Right kidney (tissue), 9 donors: ENCODE results near the gene TM9SF1.

Experiments used
- DNase-seq: peaks from one replicate; pipeline ENCODE4 v3.0.0-alpha.2; 2016
- long read RNA-seq, 8 donors: transcript quantifications; one replicate each; lab custom pipeline, GENCODE V29; 2026

Gene TM9SF1
- long read RNA-seq, donor 1, transcript TM9SF1-201 (6 exons, 2,452 nt), result major isoform, 23 of 33 reads
- long read RNA-seq, donor 1, partial matches to known transcripts, result 5 of 33 reads
- long read RNA-seq, donor 1, other reads (novel, unspliced or antisense), result 0 of 33 reads
- long read RNA-seq, donor 2, transcript TM9SF1-201 (6 exons, 2,452 nt), result major isoform, 18 of 19 reads
- long read RNA-seq, donor 2, partial matches to known transcripts, result 0 of 19 reads
- long read RNA-seq, donor 2, other reads (novel, unspliced or antisense), result 0 of 19 reads
- long read RNA-seq, donor 3, transcript TM9SF1-201 (6 exons, 2,452 nt), result major isoform, 7 of 13 reads
- long read RNA-seq, donor 3, partial matches to known transcripts, result 5 of 13 reads
- long read RNA-seq, donor 3, other reads (novel, unspliced or antisense), result 0 of 13 reads
- long read RNA-seq, donor 4, transcript TM9SF1-201 (6 exons, 2,452 nt), result major isoform, 11 of 18 reads
- long read RNA-seq, donor 4, partial matches to known transcripts, result 6 of 18 reads
- long read RNA-seq, donor 4, other reads (novel, unspliced or antisense), result 0 of 18 reads
- long read RNA-seq, donor 5, transcript TM9SF1-201 (6 exons, 2,452 nt), result major isoform, 15 of 81 reads
- long read RNA-seq, donor 5, partial matches to known transcripts, result 64 of 81 reads
- long read RNA-seq, donor 5, other reads (novel, unspliced or antisense), result 0 of 81 reads
- long read RNA-seq, donor 6, transcript TM9SF1-201 (6 exons, 2,452 nt), result major isoform, 10 of 17 reads
- long read RNA-seq, donor 6, partial matches to known transcripts, result 6 of 17 reads
- long read RNA-seq, donor 6, other reads (novel, unspliced or antisense), result 0 of 17 reads
- long read RNA-seq, donor 7, result 0 reads
- long read RNA-seq, donor 8, transcript TM9SF1-201 (6 exons, 2,452 nt), result major isoform, 10 of 17 reads
- long read RNA-seq, donor 8, partial matches to known transcripts, result 5 of 17 reads
- long read RNA-seq, donor 8, other reads (novel, unspliced or antisense), result 0 of 17 reads

- peak; percentile 97 for DNase-seq
Observed at GRCh38 chr14:24195186-24196070, at the start of gene TM9SF1. Gene TM9SF1, minus strand, starts transcription at chr14:24195441. Its CDS starts 422 bp downstream, at chr14:24195019.

DNA sequence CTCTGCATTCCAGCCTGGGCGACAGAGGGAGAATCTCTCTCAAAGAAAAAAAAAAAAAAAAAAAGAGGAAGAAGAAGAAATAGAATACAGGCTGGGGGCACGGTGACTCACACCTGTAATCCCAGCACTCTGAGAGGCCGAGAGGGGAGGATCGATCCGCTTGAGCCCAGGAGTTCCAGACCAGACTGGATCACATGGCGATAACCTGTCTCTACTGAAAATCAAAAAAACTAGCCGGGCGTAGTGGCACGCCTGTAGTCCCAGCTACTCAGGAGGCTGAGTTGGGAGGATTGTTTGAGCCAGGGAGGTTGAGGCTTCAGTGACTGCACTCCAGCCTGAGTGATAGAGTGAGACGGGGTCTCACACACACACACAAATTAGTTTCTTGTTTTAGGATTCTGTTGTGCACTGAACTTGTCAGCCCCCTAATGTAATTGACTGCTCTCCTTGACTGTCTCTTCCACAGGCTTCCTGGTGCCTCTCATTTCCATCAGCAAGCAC, 48.1 kb upstream of the TM9SF1 start:
- DNase-seq, result no peak

DNA sequence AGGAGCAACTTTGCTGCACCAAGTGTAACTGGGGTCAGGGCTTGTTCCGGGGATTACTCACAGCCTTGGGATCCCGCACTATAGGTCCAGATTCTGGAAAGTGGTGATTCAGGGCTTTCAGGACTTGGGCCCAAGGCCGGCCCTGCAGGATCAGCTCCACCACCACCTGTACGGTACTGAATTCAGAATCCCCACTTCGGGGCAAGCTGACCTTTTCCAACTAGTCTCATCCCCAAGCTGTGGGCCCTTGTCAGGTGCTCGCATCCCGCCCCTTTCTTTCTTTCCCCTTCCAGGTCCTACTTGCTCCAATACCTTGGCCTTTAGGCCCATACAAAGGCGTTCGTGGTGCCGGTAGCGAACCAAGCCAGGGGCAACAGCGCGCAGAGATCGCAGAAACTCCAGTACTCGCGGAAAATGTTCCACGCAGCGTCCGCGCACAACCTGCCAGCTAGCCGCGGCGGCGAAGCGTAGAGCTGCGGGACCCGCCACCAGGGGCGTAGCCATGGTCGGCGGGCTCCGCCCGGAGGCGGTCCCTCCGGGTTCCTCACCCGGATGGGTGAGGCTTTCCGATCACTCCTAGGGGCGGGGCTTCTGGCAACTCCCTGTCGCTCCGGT, 46.7 kb upstream of the TM9SF1 start:
- no peak for DNase-seq

GRCh38 chr14:24240110-24240918, 45.1 kb upstream of the TM9SF1 start:
- DNase-seq, result no peak

DNA sequence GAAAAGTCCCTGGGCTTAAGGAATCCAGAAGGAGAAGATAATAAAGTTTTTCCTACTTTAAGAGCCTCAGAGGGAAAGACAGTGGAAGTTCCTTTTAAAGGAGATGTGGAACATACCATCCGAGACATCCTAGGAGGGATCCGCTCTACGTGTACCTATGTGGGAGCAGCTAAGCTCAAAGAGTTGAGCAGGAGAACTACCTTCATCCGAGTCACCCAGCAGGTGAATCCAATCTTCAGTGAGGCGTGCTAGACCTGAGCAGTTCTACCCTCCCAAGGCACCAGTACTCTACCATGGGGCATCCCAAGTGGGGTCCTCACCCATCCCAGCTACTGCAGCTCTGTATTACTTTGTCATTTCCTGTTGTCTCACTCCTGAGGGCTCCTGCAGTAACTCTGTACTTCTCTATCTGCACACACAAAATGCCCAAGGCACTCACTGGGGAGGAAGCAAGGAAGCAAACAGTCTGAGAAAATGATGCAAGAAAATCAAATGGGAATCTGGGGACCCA, 43.3 kb upstream of the TM9SF1 start:
- DNase-seq, result no peak

DNA sequence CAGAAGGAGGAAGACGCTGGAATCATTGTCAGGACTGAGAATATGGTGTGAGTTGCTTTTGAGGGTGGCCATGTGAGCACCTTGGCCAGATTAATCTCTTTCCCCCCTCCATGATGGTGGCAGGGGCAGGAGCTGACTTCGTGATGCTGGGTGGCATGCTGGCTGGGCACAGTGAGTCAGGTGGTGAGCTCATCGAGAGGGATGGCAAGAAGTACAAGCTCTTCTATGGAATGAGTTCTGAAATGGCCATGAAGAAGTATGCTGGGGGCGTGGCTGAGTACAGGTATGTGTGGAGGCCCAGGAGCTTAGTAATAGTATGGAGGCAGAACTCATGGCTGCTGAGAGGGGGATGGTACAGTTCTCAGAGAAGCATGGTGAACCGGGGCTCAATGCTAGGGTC, 42.9 kb upstream of the TM9SF1 start:
- DNase-seq, result no peak

GRCh38 chr14:24237463-24237955, 42.3 kb upstream of the TM9SF1 start:
- DNase-seq, result no peak

GRCh38 chr14:24236689-24237462, 41.6 kb upstream of the TM9SF1 start:
- DNase-seq, result no peak

DNA sequence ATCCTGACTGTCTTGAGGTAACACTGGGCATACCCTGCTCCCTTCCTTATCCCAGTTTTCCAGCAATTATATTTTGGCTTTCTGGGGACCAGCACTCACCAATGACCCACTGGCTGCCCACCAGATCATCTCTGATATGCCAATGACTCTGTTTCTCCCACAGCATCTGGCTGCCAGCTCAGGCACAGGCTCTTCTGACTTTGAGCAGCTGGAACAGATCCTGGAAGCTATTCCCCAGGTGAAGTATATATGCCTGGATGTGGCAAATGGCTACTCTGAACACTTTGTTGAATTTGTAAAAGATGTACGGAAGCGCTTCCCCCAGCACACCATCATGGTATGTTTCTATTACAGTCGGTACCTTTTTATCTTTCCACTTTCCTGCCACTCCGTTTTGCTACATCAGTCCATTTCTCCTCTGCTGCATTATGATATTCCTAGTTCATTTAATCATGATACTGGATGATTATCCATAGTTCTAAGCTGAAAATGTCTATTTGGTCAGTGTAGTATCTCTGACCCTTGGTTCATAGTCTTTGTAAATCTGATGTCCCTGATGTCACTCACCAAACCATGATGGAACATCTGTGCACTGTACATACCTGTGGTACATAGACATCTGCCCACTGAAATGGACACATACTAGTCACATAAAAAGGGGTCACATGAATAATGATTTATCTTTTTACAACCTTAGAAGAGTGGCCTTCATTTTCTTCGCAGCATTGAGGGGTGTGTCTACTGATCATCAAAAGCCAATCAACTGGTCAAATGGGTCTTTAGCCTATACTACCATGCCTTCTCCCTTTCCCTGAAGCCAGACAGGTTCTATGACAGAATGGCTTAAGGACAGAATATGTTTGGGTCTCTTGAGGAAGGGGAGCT, 40.8 kb upstream of the TM9SF1 start:
- DNase-seq, result no peak

- DNase-seq, result no peak
Observed at GRCh38 chr14:24234095-24235005, 39.1 kb upstream of the TM9SF1 start.

- DNase-seq, result no peak
Observed at GRCh38 chr14:24233538-24233866, 38.3 kb upstream of the TM9SF1 start.

- DNase-seq, result no peak
Observed at GRCh38 chr14:24232645-24233537, 37.6 kb upstream of the TM9SF1 start, which contains the start of gene GMPR2. Gene GMPR2, plus strand, starts transcription at chr14:24232929. Its CDS starts 325 bp downstream, at chr14:24233254.

DNA sequence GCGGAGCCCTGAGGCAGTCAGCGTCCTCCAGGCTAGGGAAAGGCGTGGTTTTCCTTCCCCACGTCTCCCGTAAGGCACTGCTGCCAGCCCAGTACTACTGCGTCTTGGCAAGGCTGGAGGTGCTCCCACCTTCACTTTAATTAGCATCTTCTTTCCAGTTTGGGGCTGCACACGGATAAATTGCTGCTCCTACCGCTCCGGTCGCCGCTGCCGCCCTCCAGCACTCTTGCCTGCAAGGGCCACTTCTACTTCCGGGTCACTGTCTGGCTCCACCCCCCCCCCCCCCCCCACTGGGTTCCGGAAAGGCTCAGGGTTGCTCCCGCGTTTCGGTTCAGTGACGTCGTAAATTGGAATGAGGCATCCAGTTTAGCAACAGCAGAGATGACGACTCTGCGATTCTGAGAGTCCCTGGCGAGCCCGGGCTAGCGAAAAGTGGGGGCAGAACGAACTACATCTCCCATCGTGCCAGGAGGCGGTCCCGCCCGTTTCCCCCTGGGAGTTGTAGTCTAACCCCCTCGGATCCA, 36.9 kb upstream of the TM9SF1 start, which contains the start of gene NEDD8:
TSS of gene NEDD8 (minus strand) at position 247 of the 524 bp plus-strand sequence. CDS start at position 147, 100 bp downstream.
- DNase-seq, result peak; percentile 97

DNA sequence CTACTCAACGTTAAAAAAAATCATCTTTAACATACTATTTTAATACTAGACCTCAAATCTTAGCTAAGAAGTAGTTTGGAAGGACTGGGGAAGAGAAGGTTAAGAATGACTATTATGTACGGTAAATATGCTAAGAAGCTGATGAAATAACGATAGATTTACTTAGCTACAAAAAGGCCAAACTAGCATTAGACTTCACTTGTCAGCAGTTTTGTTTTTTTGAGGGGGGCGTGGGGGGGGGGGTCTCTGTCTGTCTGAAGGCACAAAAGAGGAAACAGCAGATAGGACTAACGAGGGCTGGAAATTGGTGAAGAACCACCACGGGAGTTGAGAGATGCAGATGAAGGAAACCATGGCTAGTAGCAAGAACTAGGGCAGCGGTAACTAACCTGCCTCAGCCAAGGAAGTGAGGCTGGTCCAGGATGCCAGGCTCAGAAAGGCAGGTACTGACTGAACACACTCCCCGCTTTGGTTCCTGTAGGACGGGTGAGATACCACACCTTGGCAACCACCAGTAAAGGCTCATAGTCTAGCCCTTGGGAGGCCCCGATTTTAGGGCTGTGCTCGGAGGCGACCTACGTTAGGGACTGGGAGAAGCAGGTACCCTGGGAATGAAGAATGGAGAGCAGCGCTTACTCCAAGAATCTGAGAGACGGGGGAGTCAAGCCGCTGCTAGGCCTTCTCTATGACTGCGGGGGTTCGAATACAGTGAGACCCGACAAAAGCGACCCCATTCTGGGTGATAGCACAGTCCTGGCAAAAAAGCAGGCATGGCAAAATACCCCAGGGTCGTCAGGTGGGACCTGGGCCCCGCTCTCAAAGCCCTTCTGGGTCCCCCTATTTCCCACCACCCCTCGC, 36.3 kb upstream of the TM9SF1 start:
- DNase-seq, result no peak

DNA sequence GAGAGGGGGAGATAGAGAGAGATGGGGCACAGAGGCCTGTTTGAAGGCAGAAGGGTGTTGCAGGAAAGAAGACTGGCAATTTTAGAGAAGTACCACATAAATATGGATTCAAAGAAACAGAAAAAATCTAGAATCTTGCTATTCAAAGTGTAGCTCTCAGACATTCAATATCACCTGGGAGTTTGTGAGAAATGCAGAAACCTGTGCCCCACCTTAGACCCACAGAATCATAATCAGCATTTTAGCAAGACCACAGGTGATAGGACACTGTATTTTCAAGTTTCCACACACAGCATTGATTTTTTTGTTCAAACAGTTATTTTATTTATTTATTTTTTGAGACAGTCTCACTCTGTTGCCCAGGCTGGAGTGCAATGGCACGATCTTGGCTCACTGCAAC, 33.7 kb upstream of the TM9SF1 start:
- no peak for DNase-seq
